Measurements from ENCODE around the gene ZNF32.

The ZNF32 gene, protein sequence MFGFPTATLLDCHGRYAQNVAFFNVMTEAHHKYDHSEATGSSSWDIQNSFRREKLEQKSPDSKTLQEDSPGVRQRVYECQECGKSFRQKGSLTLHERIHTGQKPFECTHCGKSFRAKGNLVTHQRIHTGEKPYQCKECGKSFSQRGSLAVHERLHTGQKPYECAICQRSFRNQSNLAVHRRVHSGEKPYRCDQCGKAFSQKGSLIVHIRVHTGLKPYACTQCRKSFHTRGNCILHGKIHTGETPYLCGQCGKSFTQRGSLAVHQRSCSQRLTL

DNA sequence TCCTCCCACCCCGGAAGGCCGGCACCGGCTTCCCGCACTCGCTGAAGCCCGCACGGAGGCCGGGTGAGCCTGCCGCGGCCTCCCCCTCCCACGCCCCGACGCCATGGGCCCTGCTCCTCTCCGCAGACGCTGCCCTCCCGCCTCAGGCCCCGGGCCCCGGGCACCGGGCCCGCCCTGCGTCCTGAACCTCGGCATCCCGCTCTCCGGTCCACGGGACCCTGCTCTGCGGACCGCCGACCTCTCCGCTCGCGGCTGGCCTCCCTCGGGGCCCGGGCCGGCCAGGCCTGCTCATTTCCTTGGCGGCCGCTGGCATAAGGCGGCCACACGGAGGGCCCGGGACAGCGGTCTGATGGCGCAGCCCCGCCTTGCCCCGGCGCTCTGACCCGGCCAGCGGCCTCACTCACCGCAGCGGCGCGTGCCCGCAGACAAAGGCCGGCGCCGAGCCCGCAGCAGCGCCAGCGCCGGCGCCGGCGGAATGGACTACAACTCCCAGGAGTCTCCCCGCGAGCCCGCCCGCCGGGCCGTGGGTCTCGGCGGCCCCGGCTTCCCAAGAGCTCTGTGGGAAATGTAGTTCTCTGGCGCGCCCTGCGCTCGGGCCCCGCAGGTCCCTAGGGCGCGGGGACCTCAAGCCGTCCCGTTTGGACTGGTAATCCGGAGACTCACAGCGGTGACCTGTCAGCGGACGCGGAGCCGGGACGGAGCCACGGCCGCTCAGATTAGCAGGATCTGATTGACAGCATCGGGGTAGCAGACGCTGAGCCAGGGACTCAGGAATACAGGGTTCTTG, at the start of gene ZNF32:
Gene ZNF32, minus strand, starts transcription at position 484 of the 787 bp plus-strand sequence. CDS start 2,748 bp downstream, outside the sequence.
- peak; percentile 2 for DNase-seq

DNA sequence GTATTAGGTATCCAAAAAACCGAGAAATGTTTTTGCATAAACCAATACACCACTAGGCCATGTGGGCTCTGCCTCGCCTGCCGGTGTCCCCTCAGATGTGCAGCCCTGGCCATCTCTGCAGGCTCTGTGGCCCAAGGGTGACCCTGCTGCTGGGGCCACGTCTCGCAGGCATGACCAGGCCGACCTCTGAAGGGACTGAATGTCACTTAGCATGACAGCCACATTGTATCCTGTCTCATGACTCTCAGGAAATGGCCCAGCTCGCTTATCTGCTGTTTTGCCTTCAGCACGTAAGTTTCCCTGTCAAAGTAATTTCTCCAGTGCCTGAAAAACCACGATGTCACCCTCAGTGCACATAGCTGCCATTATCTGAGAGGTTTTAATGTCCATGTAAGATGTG, 49.5 kb upstream of the ZNF32 start:
- no peak for DNase-seq

DNA sequence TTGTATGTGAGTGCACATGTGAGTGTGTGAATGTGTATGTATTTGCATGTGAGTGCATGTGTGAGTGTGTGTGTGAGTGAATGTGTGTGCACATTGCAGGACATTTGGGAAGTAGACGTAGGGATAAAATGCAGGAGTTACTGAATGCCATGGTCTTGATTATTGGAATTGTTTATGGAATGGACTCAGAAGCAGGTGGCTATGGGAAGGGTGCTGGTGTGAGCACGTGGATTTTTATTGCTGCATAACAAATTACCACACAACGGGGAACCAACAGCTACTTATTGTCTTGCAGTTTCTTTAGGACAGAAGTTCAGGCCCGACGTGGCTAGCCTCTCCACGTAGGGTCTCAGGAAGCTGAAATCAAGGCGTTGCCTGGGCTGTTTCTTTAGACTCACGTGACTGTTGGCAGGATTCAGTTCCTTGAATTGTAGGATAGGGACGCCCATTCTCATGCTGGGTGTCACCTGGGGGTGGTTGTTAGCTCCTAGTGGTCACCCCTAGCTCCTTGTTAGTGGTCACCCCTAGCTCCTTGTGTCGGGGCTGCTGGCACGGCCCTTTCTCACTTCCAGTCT, 48.3 kb upstream of the ZNF32 start:
- DNase-seq: no peak

DNA sequence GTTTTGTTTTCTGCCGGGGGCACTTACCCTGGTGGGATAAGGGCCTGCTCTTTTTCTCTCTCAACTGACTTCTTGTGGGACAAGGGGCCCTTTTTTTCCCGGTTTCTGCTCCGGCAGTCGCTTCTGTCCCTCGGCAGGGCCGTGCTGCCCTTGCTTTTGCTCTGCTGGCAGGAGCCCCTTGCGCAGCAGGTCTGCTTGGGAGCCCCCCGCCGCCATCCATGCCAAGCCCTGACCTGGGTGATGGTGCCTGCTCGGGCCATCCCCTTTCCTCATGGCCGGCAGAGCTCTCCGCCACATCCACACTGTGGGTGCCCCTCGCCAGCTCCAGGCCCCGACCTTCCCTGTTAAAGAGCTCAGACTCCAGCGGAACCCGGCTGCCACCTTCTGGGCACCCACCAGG, 47.0 kb upstream of the ZNF32 start:
- DNase-seq: no peak

DNA sequence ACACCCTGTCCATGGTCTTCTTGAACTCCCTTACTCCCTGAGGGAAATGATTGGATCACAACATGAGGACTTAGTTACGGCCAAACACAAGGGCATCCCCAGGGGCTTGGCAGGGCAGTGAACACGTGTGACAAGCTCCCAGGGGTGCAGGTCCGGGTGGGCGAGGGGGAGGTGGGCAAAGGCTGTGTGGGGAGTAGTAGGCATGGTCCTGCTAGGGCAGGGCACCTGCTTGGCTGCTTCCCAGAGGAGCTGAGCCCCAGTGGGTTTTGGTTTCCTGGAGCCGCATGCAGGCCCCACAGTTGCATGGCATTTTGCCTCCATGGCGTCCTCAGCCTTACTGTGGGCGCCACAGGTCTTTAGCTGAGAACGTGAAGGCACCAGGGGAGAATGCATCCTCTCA, 46.6 kb upstream of the ZNF32 start:
- DNase-seq: no peak

DNA sequence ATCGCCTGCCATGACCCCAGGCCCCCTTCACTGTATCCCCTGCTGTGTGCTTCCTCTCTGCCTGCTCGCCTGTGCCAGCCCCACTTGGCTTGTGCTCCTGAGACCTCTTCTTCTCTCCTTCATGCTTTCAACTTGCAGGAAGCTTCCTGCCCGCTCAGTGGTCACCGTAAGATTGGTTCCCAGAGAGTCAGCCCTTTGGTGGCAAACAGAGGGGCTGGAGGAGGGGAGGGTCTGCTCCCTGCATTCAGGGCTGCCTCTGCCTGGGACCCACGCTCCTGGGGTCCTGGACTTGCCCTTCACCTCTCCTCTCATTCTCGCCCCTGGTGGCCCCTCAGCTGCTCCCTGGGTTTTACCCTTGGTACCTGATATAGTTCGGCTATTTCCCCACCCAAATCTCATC, 45.8 kb upstream of the ZNF32 start:
- DNase-seq: no peak

DNA sequence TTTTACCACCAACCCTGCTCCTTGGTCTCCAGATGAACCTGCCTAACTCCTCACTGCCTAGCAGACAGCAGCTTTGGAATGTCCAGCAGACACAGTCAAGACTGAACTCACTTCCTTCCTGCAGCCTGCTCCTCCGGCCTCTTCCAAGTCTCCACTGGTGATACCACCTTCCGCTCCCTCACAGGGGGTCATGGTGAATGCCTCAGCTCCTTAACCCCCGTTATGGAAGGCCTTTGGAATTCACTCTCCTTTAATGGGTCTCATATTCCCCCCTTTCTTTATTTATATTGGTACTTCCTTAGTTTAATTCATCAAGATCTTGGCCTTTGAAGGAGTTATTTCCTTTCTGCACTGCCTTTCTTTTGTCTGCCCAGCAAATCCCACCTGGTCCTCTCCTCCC, 44.9 kb upstream of the ZNF32 start:
- no peak for DNase-seq

DNA sequence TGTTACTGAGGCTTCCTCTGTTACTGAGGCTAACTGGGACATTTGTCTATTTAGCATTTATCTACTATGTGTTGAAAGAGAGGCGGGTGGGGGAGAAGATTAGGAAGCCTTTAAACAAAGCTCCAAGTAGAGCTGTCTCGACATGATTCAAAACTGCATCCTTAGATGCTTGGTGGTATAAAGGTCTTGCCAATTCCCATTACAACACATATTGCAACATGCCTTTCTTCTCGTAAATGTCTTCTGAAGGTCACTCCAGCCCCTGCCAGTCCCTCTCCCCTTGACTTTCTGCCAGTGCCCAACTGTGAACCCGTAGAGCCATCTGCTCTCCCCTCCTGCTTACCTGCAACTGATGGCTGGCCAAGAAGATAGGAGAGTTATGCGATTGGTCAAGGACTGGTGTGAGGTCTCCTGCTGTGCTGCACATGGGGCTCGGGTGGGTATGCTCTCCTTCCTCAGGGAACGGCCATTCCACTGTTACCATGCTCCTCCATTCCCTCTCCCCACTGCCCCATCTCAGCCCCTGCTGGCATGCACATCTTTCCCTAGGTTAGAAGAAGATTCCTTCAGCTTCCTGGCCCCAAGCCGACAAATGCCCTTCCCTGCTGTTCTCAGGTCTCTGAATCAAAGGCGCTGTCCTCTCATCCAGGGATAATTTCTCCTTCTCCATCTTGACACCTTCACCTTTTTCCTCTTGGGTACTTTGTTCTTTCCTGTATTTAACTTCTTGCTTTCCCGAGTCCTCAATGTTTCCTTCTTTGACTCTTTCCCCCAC, 43.6 kb upstream of the ZNF32 start:
- DNase-seq: no peak

DNA sequence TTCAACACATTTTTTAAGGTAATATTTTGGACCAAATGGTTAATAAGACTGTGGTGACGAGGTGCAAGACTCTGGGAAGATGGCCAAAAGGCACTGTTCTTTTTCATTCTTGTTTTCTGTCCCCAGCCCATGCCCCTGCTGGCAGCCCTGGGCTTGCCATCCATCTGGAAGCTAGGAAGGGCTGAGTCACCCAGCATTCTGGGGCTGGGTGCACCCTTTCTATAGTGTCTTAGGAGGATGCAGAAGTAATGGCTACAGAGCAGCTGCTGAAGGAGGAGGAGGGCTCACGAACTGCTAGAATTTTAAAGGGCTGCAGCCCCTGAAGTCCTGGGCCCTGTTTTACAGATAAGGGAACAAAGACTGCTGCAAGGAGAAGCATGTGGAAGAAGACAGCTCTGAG, 42.8 kb upstream of the ZNF32 start:
- DNase-seq: no peak

DNA sequence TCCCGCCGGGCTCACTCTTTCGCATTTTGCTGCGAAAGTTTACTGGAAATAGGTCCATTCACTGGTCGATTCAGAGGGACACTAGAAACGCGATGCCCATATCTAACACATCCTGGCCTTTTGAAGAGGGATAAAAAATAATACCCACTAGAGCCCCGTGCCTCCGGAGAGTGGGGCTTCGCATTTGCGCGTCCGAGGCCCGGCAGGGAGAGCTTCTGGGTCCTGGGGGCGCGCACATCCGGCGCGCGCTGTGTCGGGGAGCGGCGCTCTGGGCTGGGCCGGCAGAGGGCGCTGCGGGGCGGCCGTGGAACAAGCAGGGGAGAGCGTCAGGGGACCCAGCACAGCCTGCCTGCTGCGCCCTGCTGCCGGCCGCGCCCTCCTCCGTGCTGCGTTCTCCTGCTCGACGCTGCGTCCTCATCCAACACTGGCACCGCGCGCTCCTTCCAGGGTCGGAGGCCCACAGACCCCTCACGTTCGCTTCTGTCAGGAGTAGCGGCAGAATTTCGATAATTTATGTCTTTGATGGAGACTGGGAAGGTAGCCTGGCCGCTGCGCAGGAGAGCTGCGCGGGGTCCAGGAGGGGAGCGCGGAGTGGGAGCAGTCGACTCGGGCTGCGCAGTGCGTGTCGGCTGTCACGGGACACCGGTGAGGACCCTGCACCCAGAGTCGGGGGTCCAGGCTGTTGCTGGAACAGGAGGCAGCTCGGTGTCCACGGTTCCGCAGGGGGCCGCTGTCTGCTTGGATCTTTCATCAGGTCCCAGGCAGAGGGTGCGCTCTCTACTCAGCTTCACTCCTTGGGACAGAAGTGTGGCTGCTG, 41.5 kb upstream of the ZNF32 start:
- peak; percentile 49 for DNase-seq

DNA sequence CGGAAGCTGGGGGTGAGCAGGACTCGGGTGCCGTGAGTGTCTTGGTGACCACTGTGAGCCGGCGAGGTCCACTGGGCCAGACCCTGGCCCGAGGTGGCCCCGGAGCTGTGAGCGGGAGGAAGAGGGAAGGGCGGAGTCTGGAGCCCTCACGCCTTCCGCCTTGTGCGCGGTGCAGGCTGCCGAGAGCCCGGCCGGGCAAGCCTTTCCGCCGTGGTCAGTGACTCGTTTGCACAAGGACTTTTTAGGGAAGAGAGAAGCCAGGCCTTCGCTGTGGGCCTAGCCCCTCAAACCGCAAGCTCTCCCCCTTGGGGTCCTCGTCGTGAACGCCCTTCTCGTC, 40.9 kb upstream of the ZNF32 start:
- no peak for DNase-seq

DNA sequence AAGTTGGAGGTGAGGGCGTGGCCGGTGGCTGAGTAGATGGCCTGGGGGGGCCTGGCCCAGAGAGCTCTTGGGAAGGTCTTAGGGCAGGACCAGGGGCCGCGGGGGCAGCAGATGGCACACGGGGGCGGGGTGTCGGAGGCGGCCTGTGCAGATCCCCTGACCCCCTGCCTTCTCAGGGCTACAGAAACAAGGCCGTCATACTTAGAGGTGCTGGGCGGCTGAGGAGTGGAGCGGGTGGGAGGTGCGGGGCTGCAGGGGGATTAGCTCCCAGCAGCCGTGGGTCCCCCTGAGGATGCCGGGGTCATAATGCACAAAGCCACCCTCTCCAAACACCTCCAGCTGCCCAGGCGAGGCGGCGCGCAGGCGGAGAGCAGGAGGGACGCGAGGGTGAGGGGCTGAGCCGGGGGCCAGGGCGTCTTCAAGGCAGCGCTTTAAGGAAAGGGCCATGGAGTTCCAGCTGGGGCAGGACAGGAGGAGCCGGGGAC, 40.4 kb upstream of the ZNF32 start:
- DNase-seq: no peak

DNA sequence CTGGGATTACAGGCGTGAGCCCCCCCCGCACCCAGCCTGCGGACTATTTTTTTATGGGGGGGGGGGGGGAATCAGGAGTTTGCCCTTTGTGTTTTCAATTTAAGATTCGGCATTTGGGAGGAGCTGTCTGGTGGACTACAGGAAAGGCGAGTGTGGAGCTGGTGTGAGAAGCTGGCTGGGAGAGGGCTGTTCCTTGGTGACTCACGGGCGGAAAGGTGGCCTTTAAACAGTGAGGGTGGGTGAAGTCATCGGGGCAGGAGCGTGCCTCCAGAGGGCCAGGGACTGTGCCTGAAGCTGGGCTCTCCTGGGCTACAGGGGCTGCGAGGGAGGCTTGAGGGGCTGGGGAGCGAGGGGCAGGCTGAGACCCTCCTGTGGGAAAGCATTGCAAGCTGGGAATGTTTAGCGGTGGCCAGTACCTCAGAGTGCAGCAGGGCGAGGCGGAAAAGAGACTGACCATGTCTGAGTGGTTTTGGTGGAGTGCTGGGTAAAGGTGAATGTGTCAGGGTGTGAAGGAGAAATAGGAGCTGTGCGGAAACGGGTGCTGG, 39.7 kb upstream of the ZNF32 start:
- DNase-seq: no peak

DNA sequence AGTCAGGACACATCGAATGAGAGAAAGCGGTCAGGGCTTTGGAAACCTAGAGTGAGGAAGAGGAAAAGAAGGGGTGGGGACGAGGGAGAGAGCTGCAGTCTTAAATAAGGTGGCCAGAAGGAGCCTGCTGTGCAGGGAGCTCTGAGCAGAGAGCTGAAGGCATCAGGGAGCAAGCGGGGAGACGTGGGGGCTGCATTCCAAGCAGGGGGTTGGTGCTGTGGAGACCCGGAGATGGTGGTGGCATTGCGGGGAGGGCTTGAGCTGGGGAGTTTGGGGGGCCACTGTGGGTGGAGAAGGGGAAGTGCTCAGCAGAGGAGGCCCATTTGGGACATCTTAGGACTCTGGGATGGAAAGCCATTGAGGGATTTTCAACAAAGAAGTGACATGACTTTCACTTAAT, 38.7 kb upstream of the ZNF32 start:
- DNase-seq: no peak

DNA sequence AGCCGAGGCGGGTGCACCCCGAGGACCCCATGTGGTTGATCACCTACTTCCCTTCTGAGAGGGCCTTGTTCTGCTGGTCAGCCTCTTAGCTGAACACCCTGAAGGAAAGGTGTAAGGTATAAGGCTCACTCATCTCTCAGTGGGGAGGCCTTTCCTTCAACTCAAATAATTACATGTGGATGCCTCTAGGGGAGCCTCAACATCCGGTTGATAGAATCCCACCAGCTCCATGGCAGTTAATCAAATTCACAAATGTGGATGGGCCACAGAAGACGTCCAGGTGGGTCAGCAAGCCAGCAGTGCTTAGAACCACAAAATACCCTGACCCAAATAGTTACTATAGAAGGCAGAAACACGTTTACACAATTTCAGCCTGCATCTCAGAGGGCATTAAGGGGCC, 37.7 kb upstream of the ZNF32 start:
- DNase-seq: no peak

DNA sequence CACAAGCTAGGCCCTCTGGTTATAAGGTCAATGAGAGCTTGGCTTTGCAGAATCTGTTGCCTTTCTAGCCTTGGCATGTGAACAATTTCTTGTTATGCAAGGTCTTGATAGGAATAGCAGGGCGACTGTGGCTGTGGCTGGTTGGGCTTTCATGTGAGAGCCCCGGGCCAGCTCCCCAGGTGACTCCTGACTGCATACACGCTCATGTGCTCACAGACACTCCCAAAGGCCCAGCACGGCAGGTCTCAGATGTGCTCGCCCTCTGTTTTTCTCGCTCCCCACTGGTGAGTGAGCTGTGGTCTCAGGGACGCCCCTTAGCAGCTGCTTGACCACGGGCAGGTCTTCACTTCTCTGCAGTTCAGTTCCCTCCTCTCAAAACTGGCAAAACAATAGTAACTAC, 37.1 kb upstream of the ZNF32 start:
- no peak for DNase-seq

DNA sequence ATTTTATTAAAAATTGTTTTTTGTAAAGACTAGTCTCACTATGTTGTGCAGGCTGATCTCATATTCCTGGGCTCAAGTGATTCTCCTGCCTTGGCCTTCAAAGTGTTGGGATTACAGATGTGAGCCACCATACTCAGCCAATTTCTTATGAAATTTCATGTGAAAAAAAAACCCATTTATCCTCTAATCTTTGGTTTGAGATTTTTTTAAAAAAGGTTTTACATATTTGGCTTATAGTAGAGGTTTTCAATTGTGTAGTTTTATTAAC, 35.5 kb upstream of the ZNF32 start:
- DNase-seq: no peak

DNA sequence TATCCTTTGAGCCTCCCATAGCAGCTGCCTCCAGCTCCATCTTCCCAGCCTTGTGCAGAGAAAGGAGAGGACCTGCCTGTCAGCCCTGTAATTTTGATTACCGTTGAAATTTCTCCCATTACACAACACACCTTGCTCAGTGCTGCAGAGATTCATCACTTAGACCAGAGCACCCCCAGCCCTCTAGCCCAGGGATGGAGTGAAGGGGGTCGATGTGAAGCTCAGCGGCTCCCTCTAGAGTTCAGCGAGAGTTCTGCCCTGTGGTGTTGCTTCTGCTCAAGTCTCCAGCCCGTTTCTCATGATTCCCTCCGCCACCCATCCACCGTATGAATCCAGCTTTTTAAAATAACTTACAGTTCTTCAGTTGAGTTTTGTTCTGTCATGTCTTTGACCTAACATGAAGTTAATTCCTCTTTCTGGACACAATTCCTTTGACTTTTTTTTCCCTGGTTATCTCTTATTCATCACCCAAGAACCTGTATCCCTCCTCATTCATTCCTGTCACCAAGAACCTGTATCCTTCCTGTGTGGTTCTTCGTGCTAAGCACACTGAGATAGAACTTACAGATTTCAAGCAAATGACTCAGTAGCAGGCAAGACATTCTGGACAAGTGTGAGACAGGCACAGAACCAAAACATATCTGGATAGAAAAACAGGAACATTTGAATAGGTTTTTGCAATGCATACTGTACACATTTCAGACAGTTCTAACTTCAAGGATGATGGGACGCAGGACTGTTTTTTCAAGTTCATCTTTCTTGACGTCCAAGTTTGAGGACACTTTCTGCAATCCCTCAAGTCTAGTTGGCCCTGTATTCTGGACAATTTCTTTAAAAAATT, 35.0 kb upstream of the ZNF32 start:
- no peak for DNase-seq

DNA sequence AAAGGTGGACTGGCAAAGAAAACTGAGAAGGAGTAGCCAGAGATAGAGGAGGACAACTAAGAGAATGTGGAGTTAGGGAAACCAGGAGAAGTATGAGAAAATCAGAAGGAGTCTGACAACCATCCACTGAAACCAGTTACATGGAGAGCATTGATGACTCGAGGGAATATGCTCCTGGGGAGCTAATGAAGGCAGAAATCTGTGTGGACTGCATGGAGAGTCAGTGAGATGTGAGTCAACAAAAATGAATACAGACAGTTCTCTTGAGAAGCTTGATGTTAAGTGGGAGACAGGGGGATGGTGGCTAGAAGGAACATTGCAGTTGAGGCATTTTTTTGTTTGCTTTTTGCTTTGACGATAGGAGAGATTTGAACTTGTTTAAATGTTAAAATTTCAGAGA, 34.3 kb upstream of the ZNF32 start:
- DNase-seq: no peak

DNA sequence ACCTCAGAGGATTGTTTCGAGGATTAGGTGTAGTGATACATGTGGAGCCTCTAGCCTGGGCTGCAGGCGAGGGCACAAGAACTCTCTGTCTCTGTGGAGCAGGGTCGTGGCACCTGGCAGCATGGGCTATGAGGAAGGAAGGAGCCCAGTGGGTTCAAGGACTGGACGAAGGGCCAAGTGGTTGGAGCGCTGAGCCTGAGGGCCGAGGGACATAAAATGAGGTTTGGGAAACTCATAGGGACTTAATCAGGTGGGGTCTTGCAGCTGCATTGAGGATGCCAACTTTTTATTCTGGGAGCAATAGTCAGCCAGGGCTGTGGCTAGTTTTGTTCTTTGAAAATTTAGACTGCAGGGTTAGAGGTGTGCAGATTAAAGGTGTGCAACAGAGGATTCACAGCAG, 33.0 kb upstream of the ZNF32 start:
- DNase-seq: no peak

DNA sequence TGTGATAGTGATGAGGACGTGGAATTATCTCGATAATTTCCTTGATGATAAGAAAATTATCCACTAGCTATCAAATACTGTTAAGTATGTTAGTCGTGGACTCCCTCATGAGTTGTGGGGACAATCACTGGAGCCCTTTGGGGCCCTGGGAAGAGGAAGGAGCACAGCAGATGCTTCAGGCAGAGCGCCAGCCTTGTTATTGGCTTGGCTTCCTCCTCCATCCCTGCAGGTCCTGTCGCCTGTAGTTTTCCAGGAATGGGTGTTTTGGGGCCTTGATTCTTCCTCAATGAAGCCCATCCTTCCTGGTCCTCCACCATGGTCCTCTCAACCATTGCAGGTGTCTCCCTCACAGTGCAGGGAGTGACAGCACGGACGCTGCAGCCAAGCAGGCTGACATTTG, 32.5 kb upstream of the ZNF32 start:
- DNase-seq: no peak

DNA sequence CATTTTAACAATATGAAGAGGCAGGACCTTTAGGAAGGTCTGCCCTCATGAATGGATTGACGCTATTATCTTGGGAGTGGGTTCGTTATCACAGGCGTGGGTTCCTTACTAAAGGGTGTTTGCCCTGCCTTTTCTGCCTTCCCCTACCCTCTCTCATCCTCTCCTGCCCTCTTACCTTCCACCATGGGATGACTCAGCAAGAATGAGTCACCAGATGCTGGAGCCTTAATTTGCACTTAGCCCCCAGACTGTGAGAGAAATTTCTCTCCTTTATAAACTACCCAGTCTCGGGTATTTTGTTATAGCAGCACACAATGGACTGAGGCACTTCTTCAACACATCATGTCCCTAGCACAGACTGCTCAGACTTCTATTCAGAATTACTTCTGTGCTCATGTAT, 31.4 kb upstream of the ZNF32 start:
- no peak for DNase-seq
